ENCODE data around the gene MYG1. TPM values are rescaled to one million over a fixed set of nuclear protein-coding genes. Genes with fewer than 3 reads are reported as not detected.

Gene MYG1
- total RNA-seq, 1 donor from 2014 or later, result 50.1 TPM

DNA sequence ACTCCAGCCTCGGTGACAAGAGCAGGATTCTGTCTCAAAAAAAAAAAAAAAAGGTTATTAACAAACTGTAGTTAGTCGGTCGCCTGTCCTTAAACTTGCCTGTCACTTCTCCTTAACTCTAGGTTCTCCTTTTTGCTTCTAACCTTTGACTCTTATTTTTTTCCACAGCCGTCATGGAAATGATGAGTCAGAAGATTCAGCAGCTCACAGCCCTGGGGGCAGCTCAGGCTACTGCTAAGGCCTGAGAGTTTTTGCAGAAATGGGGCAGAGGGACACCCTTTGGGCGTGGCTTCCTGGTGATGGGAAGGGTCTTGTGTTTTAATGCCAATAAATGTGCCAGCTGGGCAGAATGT lies 418 bp upstream of the MYG1 start:
- peak overlapping the region; percentile 90 to 98 (median 94) for H3K4me3 ChIP-seq (ENCODE audit: low read length in 3 of 3)
- H3K9me3 ChIP-seq (ENCODE audit: control insufficient read depth in 3 of 3, low read length in 3 of 3), result no peaks in the 10 kb centered on the region
- H3K36me3 ChIP-seq (ENCODE audit: control insufficient read depth in 3 of 3, insufficient read depth in 3 of 3, low read length in 3 of 3), result peaks cover 22 to 32% (median 27%) of the 10 kb centered on the region in 3 donors
- peak overlapping the region; percentile 81 for H3K27ac ChIP-seq (ENCODE audit: low read depth, low read length)
- H3K27me3 ChIP-seq (ENCODE audit: control insufficient read depth in 3 of 3, insufficient read depth in 3 of 3, low read length in 3 of 3), result no peaks in the 10 kb centered on the region
- H3K9ac ChIP-seq (ENCODE audit: low read depth in 1 of 3, low read length in 3 of 3), result peak overlapping the region in 1 of 3 donors; percentile 91
- H3K4me1 ChIP-seq (ENCODE audit: control insufficient read depth in 3 of 3, insufficient read depth in 3 of 3, low read length in 3 of 3), result peaks cover 44 to 66% (median 46%) of the 10 kb centered on the region in 3 donors

DNA sequence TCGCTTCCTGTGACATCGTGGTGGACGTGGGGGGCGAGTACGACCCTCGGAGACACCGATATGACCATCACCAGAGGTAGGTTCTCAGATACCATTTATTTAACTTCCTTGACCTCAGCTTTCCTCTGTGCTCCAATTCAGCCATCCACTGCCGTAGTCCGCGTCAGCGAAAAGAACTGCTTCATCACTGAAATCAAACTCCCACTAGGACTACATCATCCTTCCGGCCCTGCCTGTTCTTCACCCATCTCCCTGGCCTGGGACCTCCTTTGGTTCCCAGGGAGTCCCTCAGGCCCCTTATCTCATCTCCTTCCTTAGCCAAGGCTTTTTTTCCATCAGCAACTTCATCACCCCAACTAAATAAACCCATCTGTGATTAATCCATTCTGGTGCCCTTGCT lies 692 bp downstream of the MYG1 start:
- Histone ChIP-seq H3K9me3 (ENCODE audit: control insufficient read depth in 3 of 3, low read length in 3 of 3) (no peaks in the 10 kb centered on the region), H3K4me3 (ENCODE audit: low read length in 3 of 3) (peak overlapping the region; percentile 90 to 98 (median 94)), H3K27me3 (ENCODE audit: control insufficient read depth in 3 of 3, insufficient read depth in 3 of 3, low read length in 3 of 3) (no peaks in the 10 kb centered on the region), H3K9ac (ENCODE audit: low read depth in 1 of 3, low read length in 3 of 3) (peak overlapping the region; percentile 78 to 91 (median 87)), H3K4me1 (ENCODE audit: control insufficient read depth in 3 of 3, insufficient read depth in 3 of 3, low read length in 3 of 3) (peaks cover 39 to 59% (median 40%) of the 10 kb centered on the region in 3 donors), H3K27ac (ENCODE audit: low read depth, low read length) (peak overlapping the region; percentile 81), H3K36me3 (ENCODE audit: control insufficient read depth in 3 of 3, insufficient read depth in 3 of 3, low read length in 3 of 3) (peaks cover 22 to 33% (median 27%) of the 10 kb centered on the region in 3 donors)

- peaks cover 23 to 47% (median 30%) of the 10 kb centered on the region in 3 donors for H3K4me1 ChIP-seq (ENCODE audit: control insufficient read depth in 3 of 3, insufficient read depth in 3 of 3, low read length in 3 of 3)
- H3K27me3 ChIP-seq (ENCODE audit: control insufficient read depth in 3 of 3, insufficient read depth in 3 of 3, low read length in 3 of 3), result no peaks in the 10 kb centered on the region
- H3K9ac ChIP-seq (ENCODE audit: low read depth in 1 of 3, low read length in 3 of 3), result no peak overlapping the region
- H3K9me3 ChIP-seq (ENCODE audit: control insufficient read depth in 3 of 3, low read length in 3 of 3), result no peaks in the 10 kb centered on the region
- no peak overlapping the region for H3K4me3 ChIP-seq (ENCODE audit: low read length in 3 of 3)
- peaks cover 45 to 47% (median 47%) of the 10 kb centered on the region in 3 donors for H3K36me3 ChIP-seq (ENCODE audit: control insufficient read depth in 3 of 3, insufficient read depth in 3 of 3, low read length in 3 of 3)
- H3K27ac ChIP-seq (ENCODE audit: low read depth, low read length), result no peak overlapping the region
These were observed 3.4 kb downstream of the MYG1 start for GRCh38 chr12:53302903-53303302.

DNA sequence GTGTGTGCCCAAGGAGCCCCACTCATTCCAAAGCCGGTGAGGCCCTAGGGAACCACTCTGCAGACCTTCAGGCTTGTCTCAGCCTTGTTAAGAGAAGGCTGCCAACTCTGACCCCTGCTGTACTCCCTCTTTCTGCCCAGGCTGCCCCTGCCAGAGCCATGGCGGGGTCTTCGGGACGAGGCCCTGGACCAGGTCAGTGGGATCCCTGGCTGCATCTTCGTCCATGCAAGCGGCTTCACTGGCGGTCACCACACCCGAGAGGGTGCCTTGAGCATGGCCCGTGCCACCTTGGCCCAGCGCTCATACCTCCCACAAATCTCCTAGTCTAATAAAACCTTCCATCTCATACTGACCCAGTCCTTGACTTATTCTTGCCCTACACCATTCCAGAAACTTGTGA lies 7.3 kb downstream of the MYG1 start:
- no peaks in the 10 kb centered on the region for H3K27me3 ChIP-seq (ENCODE audit: control insufficient read depth in 3 of 3, insufficient read depth in 3 of 3, low read length in 3 of 3)
- H3K36me3 ChIP-seq (ENCODE audit: control insufficient read depth in 3 of 3, insufficient read depth in 3 of 3, low read length in 3 of 3), result peaks cover 61 to 73% (median 72%) of the 10 kb centered on the region in 3 donors
- H3K4me3 ChIP-seq (ENCODE audit: low read length in 3 of 3), result no peak overlapping the region
- peaks cover 6 to 25% (median 12%) of the 10 kb centered on the region in 3 donors for H3K4me1 ChIP-seq (ENCODE audit: control insufficient read depth in 3 of 3, insufficient read depth in 3 of 3, low read length in 3 of 3)
- no peak overlapping the region for H3K27ac ChIP-seq (ENCODE audit: low read depth, low read length)
- H3K9ac ChIP-seq (ENCODE audit: low read depth in 1 of 3, low read length in 3 of 3), result no peak overlapping the region
- no peaks in the 10 kb centered on the region for H3K9me3 ChIP-seq (ENCODE audit: control insufficient read depth in 3 of 3, low read length in 3 of 3)

DNA sequence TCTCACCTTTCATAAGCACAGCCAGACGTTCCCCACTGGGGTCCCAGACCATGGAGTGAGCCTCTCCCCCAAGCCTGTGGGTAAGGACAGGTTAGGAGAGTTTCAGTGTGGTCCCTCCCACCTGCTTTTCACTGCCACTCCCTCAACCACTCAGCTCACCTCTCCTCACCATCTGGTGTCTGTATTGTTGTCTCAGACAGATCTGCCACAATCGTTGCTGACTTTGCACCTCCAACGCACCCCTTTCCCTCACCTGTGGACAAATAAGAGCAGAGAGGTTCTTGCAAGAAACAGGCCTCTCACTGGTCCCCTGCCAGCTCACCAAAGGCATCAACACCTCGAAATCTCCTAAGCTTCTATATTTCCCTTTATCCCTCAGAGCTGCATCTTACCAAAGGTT lies 8.8 kb downstream of the MYG1 start:
- H3K4me3 ChIP-seq (ENCODE audit: low read length in 3 of 3), result no peak overlapping the region
- H3K9ac ChIP-seq (ENCODE audit: low read depth in 1 of 3, low read length in 3 of 3), result no peak overlapping the region
- peaks cover 51 to 60% (median 59%) of the 10 kb centered on the region in 3 donors for H3K36me3 ChIP-seq (ENCODE audit: control insufficient read depth in 3 of 3, insufficient read depth in 3 of 3, low read length in 3 of 3)
- no peak overlapping the region for H3K27ac ChIP-seq (ENCODE audit: low read depth, low read length)
- no peaks in the 10 kb centered on the region for H3K27me3 ChIP-seq (ENCODE audit: control insufficient read depth in 3 of 3, insufficient read depth in 3 of 3, low read length in 3 of 3)
- H3K9me3 ChIP-seq (ENCODE audit: control insufficient read depth in 3 of 3, low read length in 3 of 3), result no peaks in the 10 kb centered on the region
- peaks cover 2 to 18% (median 7%) of the 10 kb centered on the region in 3 donors for H3K4me1 ChIP-seq (ENCODE audit: control insufficient read depth in 3 of 3, insufficient read depth in 3 of 3, low read length in 3 of 3)

DNA sequence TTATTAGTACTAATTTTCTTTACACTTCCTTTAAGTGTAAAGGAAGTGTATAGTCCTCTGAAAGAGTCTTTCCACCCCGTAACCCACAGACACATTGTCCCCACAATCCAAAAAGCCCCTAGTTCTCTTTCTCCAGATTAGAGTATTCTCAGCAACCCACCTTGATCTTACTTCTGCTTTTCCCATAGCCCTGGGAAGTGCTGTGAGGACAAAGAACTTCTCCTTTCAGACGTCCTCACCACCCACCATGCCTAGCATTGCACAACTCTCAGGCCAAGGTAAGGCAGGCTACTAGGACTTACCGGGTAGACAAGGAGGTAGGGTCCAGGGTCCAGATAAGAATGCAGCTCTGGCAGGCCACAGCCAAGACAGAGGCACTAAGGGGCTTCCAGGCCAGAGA lies 14.5 kb downstream of the MYG1 start:
- H3K36me3 ChIP-seq (ENCODE audit: control insufficient read depth in 3 of 3, insufficient read depth in 3 of 3, low read length in 3 of 3), result peaks cover 32 to 59% (median 57%) of the 10 kb centered on the region in 3 donors
- H3K9me3 ChIP-seq (ENCODE audit: control insufficient read depth in 3 of 3, low read length in 3 of 3), result no peaks in the 10 kb centered on the region
- H3K27me3 ChIP-seq (ENCODE audit: control insufficient read depth in 3 of 3, insufficient read depth in 3 of 3, low read length in 3 of 3), result no peaks in the 10 kb centered on the region

GRCh38 chr12:53320352-53321195 lies 21.1 kb downstream of the MYG1 start:
- Histone ChIP-seq H3K4me1 (ENCODE audit: control insufficient read depth in 3 of 3, insufficient read depth in 3 of 3, low read length in 3 of 3) (peaks cover 23 to 34% (median 27%) of the 10 kb centered on the region in 3 donors), H3K27me3 (ENCODE audit: control insufficient read depth in 3 of 3, insufficient read depth in 3 of 3, low read length in 3 of 3) (no peaks in the 10 kb centered on the region), H3K9ac (ENCODE audit: low read depth in 1 of 3, low read length in 3 of 3) (peak overlapping the region; percentile 90 to 97 (median 96)), H3K27ac (ENCODE audit: low read depth, low read length) (peak overlapping the region; percentile 88), H3K4me3 (ENCODE audit: low read length in 3 of 3) (peak overlapping the region; percentile 90 to 100 (median 94)), H3K9me3 (ENCODE audit: control insufficient read depth in 3 of 3, low read length in 3 of 3) (no peaks in the 10 kb centered on the region), H3K36me3 (ENCODE audit: control insufficient read depth in 3 of 3, insufficient read depth in 3 of 3, low read length in 3 of 3) (peaks cover 12 to 27% (median 21%) of the 10 kb centered on the region in 3 donors)

More for the DNA sequence above, 14.5 kb downstream of the MYG1 start:
- no peak overlapping the region for H3K9ac ChIP-seq (ENCODE audit: low read depth in 1 of 3, low read length in 3 of 3)
- H3K27ac ChIP-seq (ENCODE audit: low read depth, low read length), result no peak overlapping the region
- H3K4me3 ChIP-seq (ENCODE audit: low read length in 3 of 3), result no peak overlapping the region
- peaks cover 0 to 3% (median 0%) of the 10 kb centered on the region in 3 donors for H3K4me1 ChIP-seq (ENCODE audit: control insufficient read depth in 3 of 3, insufficient read depth in 3 of 3, low read length in 3 of 3)

GRCh38 chr12:53324113-53324778 lies 24.8 kb downstream of the MYG1 start:
- Histone ChIP-seq H3K27me3 (ENCODE audit: control insufficient read depth in 3 of 3, insufficient read depth in 3 of 3, low read length in 3 of 3) (peaks cover 0 to 11% (median 8%) of the 10 kb centered on the region in 3 donors), H3K9ac (ENCODE audit: low read depth in 1 of 3, low read length in 3 of 3) (peak overlapping the region; percentile 79 to 97 (median 92)), H3K4me3 (ENCODE audit: low read length in 3 of 3) (peak overlapping the region; percentile 63 to 81 (median 68)), H3K27ac (ENCODE audit: low read depth, low read length) (peak overlapping the region; percentile 79), H3K4me1 (ENCODE audit: control insufficient read depth in 3 of 3, insufficient read depth in 3 of 3, low read length in 3 of 3) (peaks cover 30 to 37% (median 30%) of the 10 kb centered on the region in 3 donors), H3K9me3 (ENCODE audit: control insufficient read depth in 3 of 3, low read length in 3 of 3) (no peaks in the 10 kb centered on the region), H3K36me3 (ENCODE audit: control insufficient read depth in 3 of 3, insufficient read depth in 3 of 3, low read length in 3 of 3) (peaks cover 2 to 5% (median 3%) of the 10 kb centered on the region in 3 donors)

- Histone ChIP-seq H3K27me3 (ENCODE audit: control insufficient read depth in 3 of 3, insufficient read depth in 3 of 3, low read length in 3 of 3) (peaks cover 0 to 11% (median 9%) of the 10 kb centered on the region in 3 donors), H3K9me3 (ENCODE audit: control insufficient read depth in 3 of 3, low read length in 3 of 3) (no peaks in the 10 kb centered on the region), H3K27ac (ENCODE audit: low read depth, low read length) (peak overlapping the region; percentile 79), H3K4me1 (ENCODE audit: control insufficient read depth in 3 of 3, insufficient read depth in 3 of 3, low read length in 3 of 3) (peaks cover 30 to 33% (median 30%) of the 10 kb centered on the region in 3 donors), H3K9ac (ENCODE audit: low read depth in 1 of 3, low read length in 3 of 3) (peak overlapping the region; percentile 79 to 97 (median 92)), H3K36me3 (ENCODE audit: control insufficient read depth in 3 of 3, insufficient read depth in 3 of 3, low read length in 3 of 3) (peaks cover 0 to 2% (median 0%) of the 10 kb centered on the region in 3 donors), H3K4me3 (ENCODE audit: low read length in 3 of 3) (peak overlapping the region; percentile 63 to 81 (median 68))
These were observed 25.4 kb downstream of the MYG1 start for GRCh38 chr12:53324779-53325510.

Data from skeletal muscle tissue (tissue), 4 donors.